Globus pallidus (tissue), 1 donor: ENCODE results near the gene SLC17A1.

Source experiments
- DNase-seq: peaks from one replicate; pipeline ENCODE4 v3.0.0-alpha.2; 2015; ENCODE audit warnings: low spot score

Gene SLC17A1

DNA sequence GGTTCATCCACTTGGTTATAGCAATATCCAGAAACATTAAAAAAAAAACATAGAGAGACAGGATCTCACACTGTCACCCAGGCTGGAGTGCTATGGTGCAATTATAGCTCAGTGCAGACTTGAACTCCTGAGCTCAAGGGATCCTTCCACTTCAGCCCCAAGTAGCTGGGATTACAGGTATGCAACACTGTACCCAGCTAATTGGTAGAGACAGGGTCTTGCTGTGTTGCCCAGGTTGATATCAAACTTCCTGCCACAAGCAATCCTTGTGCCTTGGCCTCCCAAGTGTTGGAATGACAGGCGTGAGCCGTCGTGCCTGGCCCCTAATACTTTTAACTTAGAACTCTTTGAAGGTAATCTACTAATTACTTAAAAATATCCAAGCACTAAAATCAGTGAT is 818 bp upstream of the SLC17A1 start:
- DNase-seq = no peak

DNA sequence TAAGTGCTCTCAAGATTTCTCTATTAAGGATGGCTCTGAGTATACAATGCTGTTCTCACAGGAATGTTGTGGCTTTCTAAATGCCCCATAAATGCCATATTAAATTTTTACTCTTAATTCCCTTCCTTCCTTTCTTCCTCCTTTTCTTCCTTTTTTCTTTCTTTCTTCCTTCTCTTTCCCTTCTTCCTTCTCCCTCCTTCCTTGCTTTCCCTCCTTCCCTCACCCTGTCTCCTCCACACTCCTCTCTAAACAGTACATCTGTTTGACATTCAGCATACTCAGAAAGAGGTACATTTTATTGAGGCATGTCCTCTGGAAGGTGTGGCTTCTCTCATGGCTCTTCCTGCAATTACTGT is 433 bp upstream of the SLC17A1 start:
- DNase-seq = no peak

DNA sequence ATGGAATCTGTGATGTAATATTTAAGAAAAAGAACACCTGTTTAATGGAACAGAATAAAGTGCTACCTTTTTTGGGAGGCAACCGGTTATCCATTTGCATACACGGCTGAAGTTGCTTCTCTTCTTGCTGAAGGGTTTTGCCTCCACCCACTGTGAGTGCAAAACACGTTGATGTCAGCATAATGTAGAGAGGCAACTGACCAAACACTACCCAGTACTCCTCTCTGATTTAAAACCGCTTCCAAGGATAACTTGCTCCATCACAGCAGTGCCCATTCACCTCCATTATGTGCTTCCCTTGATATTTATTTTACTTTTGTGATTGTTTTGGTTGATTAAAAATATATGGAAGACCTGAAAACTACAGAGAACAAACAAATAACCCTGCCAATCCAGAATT is 1.4 kb downstream of the SLC17A1 start:
- no peak for DNase-seq

DNA sequence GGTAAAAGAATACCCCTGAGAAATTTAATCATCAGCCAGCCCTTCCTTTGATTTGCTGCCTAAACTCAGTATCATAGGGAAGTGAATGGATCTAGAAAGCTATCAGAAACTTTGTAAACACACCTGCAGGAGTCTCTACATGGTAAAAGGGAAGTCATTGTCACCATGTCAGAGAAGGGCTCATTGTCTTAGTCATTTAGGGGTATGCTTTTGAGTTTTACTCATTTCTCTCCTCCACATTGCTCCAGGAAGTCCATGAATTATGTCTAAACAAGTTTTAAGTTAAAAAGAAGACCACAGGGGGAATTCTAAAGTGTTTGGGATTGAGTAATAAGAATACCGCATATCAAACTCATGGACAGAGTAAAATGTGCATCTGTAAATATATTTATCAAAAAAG is 2.5 kb downstream of the SLC17A1 start:
- DNase-seq = no peak

DNA sequence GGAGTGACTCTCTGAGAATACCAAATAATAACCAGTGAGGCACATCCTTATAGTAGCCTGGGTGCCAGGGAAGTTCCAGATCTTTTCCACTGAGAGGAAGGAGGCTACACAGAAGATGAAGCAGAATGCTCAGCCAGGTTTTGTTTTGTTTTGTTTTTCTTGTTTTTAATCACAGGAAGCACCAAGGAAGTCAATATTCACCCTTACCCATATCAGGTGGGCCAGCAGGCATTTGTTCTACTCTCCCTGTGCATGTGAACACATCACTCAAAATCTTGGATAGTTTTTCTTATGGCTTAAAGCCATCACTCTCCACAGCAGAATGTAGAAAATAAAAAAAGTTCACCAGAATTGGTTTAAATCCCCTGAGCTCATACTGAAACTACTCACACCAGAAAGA is 10.5 kb downstream of the SLC17A1 start:
- DNase-seq = no peak

DNA sequence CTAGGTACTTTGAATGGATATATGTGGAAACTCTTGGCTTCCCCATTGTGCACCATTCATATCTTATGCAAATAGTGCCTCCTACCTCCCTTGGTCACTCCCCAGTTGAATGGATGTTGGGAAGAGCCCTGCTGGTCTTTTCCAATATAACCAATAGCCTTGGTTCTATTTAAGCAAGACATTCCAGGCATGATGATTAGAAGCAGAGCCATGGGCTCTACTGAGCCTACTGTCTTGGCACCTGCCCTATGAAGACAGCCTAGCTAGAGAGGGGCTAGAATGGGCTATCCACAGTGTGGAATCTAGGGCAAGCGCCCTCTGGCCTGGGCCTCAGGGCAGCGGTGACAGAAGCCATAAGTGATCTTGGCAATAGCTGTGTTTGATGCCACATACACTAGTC is 15.6 kb downstream of the SLC17A1 start:
- DNase-seq = no peak

DNA sequence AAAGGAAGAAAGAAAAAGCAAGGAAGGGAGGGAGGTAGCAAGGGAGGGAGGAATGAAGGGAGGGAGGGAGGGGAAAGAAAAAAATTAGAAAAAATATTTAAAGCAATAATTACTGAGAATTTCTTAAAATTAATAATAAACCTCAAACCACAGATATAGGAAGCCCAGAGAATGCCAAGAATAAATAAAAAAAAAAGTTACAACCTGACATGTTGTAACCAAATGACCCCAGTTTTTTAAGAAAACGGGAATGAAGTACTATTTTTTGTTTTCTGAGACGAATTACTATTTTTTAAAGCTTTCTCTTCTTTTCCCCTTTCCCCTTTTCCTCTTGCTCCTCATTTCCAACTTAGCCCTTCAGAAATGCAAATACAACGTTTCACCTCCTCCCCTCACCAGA is 16.7 kb downstream of the SLC17A1 start:
- no peak for DNase-seq

DNA sequence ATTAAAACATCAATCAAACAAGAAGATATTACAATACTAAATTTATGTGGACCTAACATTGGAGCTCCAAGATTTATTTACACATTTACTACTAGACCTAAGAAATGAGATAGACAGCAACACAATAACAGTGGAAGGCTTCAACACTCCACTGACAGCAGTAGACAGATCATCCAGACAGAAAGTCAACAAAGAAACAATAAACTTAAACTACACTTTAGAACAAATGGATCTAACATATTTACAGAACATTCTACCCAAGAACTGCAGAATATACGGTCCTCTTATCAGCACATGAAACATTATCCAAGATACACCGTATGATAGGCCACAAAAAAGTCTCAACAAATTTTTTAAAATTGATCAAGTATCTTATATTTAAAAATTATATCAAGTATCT is 27.0 kb downstream of the SLC17A1 start:
- DNase-seq = no peak

DNA sequence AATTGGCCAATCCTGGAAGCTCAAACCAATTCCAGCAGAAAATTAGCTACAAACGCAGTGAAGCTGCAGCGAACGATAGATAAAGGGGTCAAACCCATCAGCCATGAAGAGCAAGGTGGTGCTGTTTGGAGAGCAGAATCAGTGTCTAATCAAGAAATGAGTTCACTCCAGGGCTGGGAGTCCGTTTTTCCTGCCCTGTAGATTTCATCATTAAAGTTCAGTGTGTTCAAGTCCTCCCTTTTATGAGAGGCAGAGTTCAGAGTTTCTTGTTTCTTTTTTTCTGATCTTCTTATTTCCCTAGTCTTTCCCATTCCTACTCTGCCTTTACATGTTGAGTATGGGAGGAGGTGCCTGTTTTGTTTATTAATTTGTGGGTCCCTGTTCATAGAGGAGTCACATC is 30.4 kb downstream of the SLC17A1 start:
- no peak for DNase-seq

DNA sequence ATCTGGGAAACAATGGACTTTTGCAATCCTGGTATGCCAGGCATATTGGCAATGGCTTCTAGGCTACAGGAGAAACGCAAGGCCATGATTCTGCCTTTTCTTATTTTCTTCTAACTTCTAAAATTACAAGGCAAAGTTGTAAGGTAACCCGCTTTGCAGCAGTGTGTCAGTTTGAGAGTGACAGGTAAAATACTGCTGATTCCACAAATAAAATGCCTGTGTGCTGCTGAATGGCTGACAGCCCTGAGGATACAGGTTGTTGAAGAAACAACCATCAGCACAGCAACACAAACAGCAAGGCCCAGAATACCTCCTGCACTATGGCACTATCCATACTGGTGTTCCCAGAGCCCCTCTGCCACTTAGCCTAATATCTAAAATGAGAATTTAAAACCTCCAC is 37.1 kb downstream of the SLC17A1 start:
- no peak for DNase-seq

DNA sequence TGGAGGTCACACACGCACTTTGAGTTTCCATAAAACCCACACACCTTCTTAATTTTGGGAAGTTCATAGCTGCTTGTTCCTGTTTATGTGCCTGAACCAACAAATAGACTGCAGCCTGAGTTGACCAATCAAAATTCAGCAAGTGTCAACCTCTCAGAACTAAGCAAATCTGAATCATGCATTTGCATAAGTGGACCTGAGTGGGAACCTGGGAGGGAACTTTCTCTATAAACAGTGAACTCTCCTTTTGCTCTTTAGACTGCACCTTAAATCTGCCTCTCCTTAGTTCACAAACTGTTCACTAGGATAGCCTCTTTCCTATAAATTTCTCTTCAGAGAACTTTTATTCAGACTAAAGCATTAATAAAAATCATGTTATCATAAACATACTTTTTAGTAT is 37.9 kb downstream of the SLC17A1 start:
- no peak for DNase-seq

DNA sequence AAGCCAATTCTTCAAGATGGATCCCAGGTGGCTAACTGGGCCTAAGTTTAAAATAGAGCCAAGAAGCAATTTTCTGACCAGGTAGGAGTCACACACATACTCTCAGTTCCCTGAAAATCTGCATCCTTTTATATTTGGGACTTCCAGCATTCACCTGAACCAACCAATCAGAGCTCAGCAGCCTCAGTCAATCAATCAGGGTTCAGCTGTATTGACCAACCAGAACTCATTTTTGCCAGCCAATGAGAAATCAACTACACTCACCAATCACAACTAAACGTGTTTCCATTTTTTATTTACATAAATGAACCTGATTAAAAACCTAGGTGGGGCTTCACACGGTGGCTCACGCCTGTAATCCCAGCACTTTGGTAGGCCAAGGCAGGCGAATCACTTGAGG is 39.8 kb downstream of the SLC17A1 start:
- DNase-seq = no peak

DNA sequence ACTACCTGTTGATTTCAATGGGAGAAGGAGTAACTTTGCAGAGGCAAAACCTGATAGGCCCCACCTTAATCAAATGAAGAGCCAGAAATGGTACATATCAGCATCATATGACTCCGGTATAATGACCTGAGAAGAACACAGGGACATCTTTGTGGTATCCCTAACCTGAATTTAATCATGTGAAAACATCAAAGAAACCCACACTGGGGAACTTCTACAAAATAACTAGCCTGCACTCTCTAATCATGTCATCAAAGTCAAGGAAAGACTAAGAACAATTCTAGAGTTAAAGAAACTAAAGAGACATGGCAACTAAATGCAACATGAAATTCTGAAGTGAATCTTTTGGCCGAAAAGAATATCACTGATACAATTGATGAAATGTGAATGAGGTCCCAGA is 42.4 kb downstream of the SLC17A1 start:
- no peak for DNase-seq

DNA sequence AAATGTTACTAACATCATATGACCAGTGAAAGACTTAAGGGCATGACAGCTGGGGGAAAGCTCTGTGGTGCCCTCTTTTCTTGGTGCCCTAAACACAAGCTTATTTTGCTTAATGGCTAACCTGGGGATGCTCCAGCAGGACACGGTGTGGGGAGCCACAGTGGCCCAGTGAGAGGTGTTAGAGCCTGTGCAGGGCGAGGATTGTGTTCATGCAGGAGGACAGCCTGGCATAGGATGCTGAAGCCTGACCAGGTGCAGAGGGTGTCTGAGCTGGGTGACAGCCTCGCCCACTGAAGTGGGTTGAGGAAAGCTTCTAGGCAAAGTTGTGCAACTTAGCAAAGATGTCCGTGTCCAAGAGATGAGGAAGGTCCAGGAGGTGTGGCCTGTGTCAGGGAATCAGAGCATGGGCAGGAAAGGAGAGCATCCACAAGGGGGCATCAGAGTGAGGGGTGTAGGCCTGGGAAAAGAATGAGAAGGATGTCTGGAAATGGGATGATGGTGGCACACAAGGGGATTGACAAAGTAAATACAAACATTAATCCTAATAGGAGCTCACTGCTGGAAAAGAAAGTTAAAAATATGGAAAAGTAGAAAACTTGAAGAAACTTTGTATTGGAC is 43.4 kb downstream of the SLC17A1 start:
- DNase-seq = peak; percentile 11

DNA sequence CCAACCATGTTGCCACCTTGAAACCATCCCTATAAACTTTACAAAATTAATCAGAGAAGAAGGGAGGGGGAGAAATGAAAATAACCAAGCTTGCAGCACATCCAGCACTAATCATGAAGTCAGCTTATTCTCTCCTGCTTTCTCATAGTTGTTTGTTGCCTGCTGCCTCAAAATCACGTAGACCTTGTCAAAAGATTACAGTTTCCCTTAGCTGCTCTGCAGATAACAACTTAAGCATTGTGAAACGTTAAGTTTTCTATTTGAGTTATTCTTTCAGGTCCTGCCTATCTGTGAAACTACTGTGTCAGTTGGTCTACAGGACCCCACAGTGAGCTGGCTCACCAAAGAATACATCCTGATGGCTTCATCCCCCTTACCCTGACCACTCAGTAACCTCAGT is 44.4 kb downstream of the SLC17A1 start:
- no peak for DNase-seq

DNA sequence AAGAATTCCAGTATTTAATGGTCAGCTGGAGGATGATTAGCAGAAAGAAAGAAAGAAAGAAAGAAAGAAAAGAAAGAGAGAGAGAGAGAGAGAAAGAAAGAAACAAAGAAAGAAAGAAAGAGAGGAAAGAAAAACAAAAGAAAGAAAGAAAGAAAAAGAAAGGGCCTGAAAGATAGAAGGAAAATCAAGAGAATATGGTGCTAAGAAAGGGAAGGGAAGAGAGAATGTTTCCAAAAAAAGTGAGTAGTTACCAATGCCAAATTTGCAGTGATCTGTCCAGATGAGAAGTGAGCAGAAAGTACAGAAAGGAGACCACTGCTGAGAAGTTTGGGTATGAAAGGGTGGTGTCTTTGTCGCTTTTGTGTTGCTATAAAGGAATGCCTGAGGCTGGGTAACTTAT is 50.7 kb downstream of the SLC17A1 start:
- no peak for DNase-seq

DNA sequence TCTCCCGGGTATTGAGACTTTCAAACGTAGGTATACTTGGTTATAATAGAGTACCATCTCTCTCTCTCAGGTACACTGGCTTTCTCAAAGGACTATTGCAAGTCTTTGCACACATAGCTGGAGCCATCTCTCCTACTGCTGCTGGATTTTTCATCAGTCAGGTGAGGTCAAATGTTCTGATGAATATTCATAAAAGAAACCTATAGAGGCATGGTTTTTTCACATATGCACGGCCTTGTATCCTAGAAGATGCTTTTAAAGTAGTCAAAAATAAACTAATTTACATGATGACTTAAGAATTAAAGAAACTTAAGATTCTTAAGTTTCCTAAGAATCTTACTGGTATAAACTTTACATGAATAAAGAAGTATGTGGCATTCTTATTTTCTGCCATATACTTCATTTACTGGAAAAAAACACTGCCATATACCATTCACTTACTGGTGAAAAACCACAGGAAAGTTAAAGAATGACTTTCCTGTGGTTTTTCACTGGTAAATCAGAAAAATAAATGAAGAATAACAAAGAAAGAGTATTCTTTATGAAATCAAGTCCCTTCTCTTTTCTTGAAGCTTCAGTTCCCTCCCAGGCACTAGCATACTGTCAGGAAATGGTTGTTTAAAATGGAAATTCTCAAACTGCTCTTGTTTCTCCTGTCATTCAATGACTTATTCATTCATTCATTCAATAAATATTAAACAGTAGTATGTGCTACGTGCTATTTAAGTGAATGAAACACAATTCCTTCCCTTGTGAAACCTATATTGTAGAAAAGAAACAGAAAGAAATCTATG is 53.8 kb downstream of the SLC17A1 start:
- no peak for DNase-seq

DNA sequence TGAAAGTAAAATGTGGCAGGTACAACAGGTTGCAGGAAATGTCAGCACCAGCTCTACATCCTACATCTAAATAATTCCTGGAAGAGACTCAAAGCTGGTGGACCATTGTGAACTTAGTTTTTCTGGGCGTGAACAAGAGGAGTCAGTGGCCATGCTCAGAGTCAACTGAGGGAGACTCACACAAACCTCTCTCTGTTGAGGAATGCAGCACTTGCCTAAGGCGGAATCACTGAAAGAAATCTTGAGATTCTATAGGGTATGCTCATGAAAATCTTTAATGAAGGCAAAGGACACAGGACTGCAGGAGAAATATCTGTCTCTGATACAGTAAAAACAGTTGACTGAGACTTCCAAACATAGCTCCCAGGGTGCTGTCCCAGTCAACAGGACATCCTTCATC is 54.8 kb downstream of the SLC17A1 start:
- no peak for DNase-seq

DNA sequence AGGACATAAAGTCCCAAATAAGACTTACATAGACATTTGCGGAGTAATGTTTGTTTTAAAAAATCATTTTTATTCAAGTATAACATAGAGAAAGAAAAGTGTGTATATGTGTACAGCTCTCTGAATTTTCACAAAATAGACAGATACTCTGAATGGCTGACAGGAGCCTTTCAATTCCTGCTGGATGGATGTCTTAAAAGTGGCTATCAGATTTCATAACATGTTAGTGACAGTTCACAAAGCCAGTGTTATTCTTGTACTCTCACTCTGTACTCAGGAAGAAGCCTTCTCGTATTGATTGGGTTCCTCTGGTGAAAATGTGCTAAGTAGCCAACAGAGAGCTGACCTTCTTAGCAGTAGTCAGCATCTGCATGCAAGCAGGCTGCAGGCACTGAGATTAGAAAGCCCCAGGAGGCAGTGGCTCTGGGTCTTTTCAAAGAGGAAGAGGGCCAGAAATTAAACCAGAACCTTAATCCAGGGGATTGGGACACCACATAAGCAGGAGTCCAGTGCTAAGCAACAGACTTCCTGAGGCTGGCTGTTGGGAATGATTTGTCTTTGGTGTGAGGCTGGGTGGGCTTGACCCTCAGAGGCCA is 57.6 kb downstream of the SLC17A1 start:
- DNase-seq = no peak

DNA sequence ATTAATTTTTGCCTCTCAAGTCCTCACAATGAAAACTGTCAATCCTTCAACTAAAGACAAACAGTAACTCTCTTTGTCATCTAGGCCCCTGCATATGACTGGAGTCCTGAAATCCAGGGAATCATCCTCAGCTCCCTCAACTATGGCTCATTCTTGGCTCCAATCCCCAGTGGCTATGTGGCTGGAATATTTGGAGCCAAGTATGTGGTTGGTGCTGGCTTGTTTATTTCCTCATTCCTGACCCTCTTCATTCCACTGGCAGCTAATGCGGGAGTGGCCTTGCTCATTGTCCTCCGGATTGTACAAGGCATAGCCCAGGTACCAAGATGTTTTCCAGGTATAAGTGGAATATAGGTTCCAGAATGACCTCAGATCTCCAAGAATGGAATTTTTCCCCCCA is 61.9 kb downstream of the SLC17A1 start:
- DNase-seq = no peak

DNA sequence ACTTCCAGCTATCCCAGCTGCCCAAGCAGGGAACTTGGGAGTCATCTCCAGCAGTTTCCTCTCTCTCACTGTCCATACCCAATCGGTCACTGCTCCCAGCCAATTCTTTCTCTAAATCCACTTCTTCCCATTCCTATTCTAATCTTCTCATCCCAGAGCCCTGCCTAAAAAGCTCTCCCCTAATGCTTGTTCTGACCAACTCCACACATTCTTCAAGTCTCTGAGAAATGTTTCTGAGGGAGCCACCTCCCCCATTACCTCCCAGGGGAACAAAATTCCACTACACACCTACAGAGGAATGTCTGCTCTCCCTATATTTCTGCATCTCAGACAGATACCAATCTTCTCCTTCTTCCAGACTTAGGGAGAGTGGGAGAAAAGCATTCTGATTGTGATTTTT is 63.3 kb downstream of the SLC17A1 start:
- DNase-seq = no peak

DNA sequence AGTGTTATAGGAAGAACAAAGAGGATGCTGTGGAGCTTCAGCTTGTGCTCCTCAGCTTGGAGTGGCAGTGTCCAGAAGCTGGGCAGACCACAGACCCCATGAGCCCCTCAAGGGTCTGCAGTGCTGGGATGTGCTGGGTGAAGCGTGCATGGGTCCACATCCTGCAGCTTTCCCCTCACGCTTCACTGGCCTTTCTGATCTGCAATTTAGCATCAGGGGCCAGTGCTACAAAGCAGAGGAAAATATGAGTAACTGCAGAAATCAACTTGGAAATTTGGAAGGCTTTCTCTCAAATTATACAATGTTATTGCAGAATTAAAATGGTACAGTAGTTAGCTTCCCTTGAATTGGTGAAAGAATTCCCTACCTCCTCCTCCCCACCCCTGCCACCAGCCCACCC is 67.2 kb downstream of the SLC17A1 start:
- no peak for DNase-seq

DNA sequence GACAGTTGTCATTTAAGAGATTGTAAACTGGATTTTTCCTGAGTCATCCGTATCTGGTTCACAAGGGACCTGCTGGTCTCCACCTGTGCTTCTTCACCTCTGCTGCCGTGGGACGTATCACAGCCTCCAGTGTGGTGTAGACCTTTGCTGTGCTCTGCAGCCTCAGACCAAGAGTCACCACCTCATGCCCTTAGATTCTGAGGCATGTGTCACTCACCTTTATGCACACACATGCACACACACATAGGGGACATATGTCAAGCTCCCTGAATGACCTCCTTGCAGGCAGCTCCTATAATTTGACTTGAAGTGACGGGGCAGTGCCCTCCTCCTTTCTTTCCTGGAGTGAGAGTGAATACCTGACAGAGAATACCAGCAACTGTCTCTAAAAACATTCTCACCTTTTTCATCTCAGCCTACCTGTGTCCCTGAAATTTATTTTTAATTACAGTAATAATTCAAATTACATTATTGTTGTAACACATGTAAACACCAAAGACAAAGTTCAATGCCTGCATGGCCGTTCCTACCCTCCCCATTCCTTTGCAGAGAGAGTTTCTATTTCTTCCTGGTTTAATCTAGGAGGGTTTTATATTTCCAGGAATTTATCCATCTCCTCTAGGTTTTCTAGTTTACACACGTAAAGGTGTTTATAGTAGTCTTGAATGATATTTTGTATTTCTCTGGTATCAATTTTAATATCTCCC is 73.8 kb downstream of the SLC17A1 start:
- DNase-seq = no peak
